ENCODE results near the gene IGF1R. TPM values are rescaled to one million over a fixed set of nuclear protein-coding genes. Genes with fewer than 3 reads are reported as not detected.
A peak's percentile ranks its signal among the peaks of the same experiment; 100 is the strongest.

IGF1R gene
- total and polyA plus RNA-seq, 4 experiments from 2014 or later, result 0.45 to 49.2 (median 25.1) TPM

- no peaks in the 10 kb centered on the region for H3K9me3 ChIP-seq (ENCODE audit: control insufficient read depth in 1 of 2, low read length in 2 of 2)
- H3K27ac ChIP-seq (ENCODE audit: low read depth, low read length), result no peak overlapping the region
- CTCF ChIA-PET (ENCODE audit: partially characterized antibody), result no interaction called here
- POLR2A ChIA-PET (ENCODE audit: partially characterized antibody), result no interaction called here
- H3K36me3 Mint-ChIP-seq, result no peaks in the 10 kb centered on the region
- H3K9me3 Mint-ChIP-seq, result peaks cover 0 to 2% (median 0%) of the 10 kb centered on the region in 8 donors
- no peak overlapping the region for H3K27ac Mint-ChIP-seq
- H3K4me1 ChIP-seq (ENCODE audit: insufficient read depth, low read length), result no peaks in the 10 kb centered on the region
- intact Hi-C loops (cut with micrococcal nuclease), result no loop called here
- H3K4me1 Mint-ChIP-seq, result peaks cover 5 to 32% (median 25%) of the 10 kb centered on the region in 4 donors
- DNase-seq, result no peak
- no peak overlapping the region for H3K4me3 ChIP-seq (ENCODE audit: low read length in 2 of 2)
- H3K27me3 ChIP-seq (ENCODE audit: insufficient read depth, low read length), result no peaks in the 10 kb centered on the region
- H3K36me3 ChIP-seq (ENCODE audit: insufficient read depth, low read length), result no peaks in the 10 kb centered on the region
- H3K4me3 Mint-ChIP-seq, result no peak overlapping the region
- H3K27me3 Mint-ChIP-seq, result peaks cover 0 to 8% of the 10 kb centered on the region in 2 donors
These were observed 92.0 kb downstream of the IGF1R start for GRCh38 chr15:98740295-98740694.

DNA sequence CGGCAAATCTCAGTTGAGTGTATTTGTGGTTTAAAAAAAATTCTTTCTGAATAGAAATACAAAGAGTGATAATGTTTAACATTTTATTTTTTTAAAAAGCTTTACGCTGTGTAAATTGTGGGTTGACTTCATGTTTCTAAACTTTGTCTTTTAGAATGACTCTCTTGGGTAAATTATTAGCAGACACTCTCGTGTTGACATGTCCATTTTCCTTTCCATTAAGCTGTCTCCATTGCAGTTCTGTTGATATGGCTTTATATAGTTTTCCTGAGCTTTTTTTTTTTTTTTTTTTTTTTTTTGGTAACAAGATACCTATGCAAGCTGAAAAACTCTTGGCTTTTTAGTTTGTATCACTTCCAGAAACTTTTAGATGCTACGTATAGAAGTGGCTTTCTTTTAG is 92.6 kb downstream of the IGF1R start:
- Histone ChIP-seq H3K4me3 (ENCODE audit: low read length in 2 of 2) (no peak overlapping the region), H3K27ac (ENCODE audit: low read depth, low read length) (no peak overlapping the region), H3K9me3 (ENCODE audit: control insufficient read depth in 1 of 2, low read length in 2 of 2) (no peaks in the 10 kb centered on the region), H3K36me3 (ENCODE audit: insufficient read depth, low read length) (no peaks in the 10 kb centered on the region), H3K4me1 (ENCODE audit: insufficient read depth, low read length) (no peaks in the 10 kb centered on the region), H3K27me3 (ENCODE audit: insufficient read depth, low read length) (no peaks in the 10 kb centered on the region)
- Mint-ChIP-seq H3K4me3 (no peak overlapping the region), H3K27ac (no peak overlapping the region), H3K9me3 (peaks cover 0 to 2% (median 0%) of the 10 kb centered on the region in 8 donors), H3K36me3 (no peaks in the 10 kb centered on the region), H3K4me1 (peaks cover 5 to 32% (median 26%) of the 10 kb centered on the region in 4 donors), H3K27me3 (peaks cover 0 to 5% of the 10 kb centered on the region in 2 donors)
- CTCF ChIA-PET (ENCODE audit: partially characterized antibody), result no interaction called here
- no peak for DNase-seq
- intact Hi-C loops (cut with micrococcal nuclease), result no loop called here
- POLR2A ChIA-PET (ENCODE audit: partially characterized antibody), result no interaction called here

DNA sequence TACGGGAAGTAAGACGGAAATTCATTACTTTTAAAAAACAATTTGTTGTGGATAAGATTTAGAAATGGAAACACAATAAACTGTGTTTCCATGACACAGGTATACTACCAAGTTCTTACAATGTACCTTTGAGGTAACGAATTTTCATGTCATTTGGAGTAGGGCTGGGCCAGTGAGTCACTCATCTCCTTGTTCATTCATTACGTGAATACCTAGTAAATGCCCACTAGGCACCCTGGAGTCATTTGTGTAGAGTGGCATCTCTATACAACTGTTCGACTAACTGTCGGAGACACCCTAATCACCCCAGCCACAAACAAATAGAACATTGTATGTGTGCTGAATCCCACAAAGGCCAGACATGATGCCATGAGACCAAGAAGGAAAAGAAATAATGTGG is 94.8 kb downstream of the IGF1R start:
- Mint-ChIP-seq H3K4me3 (no peak overlapping the region), H3K27ac (no peak overlapping the region), H3K4me1 (peaks cover 9 to 34% (median 28%) of the 10 kb centered on the region in 4 donors), H3K27me3 (peaks cover 0 to 5% of the 10 kb centered on the region in 2 donors), H3K9me3 (peaks cover 0 to 2% (median 0%) of the 10 kb centered on the region in 8 donors), H3K36me3 (no peaks in the 10 kb centered on the region)
- Histone ChIP-seq H3K27ac (ENCODE audit: low read depth, low read length) (no peak overlapping the region), H3K9me3 (ENCODE audit: control insufficient read depth in 1 of 2, low read length in 2 of 2) (no peaks in the 10 kb centered on the region), H3K27me3 (ENCODE audit: insufficient read depth, low read length) (no peaks in the 10 kb centered on the region), H3K4me1 (ENCODE audit: insufficient read depth, low read length) (no peaks in the 10 kb centered on the region), H3K36me3 (ENCODE audit: insufficient read depth, low read length) (no peaks in the 10 kb centered on the region), H3K4me3 (ENCODE audit: low read length in 2 of 2) (no peak overlapping the region)
- DNase-seq, result no peak
- POLR2A ChIA-PET (ENCODE audit: partially characterized antibody), result no interaction called here
- CTCF ChIA-PET (ENCODE audit: partially characterized antibody), result no interaction called here
- intact Hi-C loops (cut with micrococcal nuclease), result no loop called here

DNA sequence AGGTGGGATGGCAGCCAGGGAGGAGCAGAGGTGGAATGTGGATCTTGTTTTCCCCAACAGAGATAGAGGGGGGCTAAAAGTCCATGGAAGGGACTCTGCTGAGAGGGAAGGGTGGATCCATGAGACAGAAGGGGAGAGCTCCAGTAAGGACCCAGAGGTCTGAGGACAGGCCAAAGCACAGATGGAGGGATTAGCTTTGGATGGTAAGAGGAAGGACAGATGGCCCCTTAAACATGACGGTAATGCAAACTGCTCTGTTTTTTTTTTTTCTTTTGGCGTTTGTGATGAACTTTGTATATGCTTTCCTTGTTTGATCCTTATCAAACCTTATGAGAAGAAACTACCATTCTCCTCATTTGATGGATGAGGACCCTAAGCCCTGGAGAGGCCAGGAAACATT is 96.2 kb downstream of the IGF1R start:
- H3K4me3 ChIP-seq (ENCODE audit: low read length in 2 of 2), result no peak overlapping the region
- CTCF ChIA-PET (ENCODE audit: partially characterized antibody), result no interaction called here
- DNase-seq, result no peak
- Mint-ChIP-seq H3K9me3 (peaks cover 0 to 2% (median 0%) of the 10 kb centered on the region in 8 donors), H3K27me3 (peaks cover 0 to 5% of the 10 kb centered on the region in 2 donors), H3K27ac (no peak overlapping the region), H3K4me1 (peaks cover 8 to 30% (median 24%) of the 10 kb centered on the region in 4 donors), H3K4me3 (peak overlapping the region in 1 of 8 donors; percentile 31), H3K36me3 (no peaks in the 10 kb centered on the region)
- no peaks in the 10 kb centered on the region for H3K9me3 ChIP-seq (ENCODE audit: control insufficient read depth in 1 of 2, low read length in 2 of 2)
- intact Hi-C loops (cut with micrococcal nuclease), result no loop called here
- no peaks in the 10 kb centered on the region for H3K27me3 ChIP-seq (ENCODE audit: insufficient read depth, low read length)
- H3K36me3 ChIP-seq (ENCODE audit: insufficient read depth, low read length), result no peaks in the 10 kb centered on the region
- no peak overlapping the region for H3K27ac ChIP-seq (ENCODE audit: low read depth, low read length)
- no peaks in the 10 kb centered on the region for H3K4me1 ChIP-seq (ENCODE audit: insufficient read depth, low read length)
- POLR2A ChIA-PET (ENCODE audit: partially characterized antibody), result no interaction called here

DNA sequence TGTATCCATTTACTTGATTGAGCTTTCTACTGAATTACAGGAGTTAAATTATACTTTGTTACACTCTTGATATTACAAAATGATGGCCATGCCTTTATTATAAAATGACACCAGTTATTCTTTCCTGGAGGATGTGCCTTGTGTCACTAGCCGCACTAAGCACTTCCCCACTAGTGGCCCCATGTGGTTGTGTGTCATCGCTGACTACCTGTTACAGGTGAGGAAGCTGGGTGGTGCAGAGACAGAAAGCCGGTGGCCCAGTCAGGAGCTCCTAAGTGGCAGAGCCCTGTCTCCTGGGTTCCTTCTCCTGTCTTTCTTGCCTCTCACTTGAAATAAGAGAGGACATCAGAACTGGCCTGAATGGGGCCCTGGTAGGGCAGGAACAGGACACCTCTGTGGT is 96.8 kb downstream of the IGF1R start:
- Histone ChIP-seq H3K9me3 (ENCODE audit: control insufficient read depth in 1 of 2, low read length in 2 of 2) (no peaks in the 10 kb centered on the region), H3K4me1 (ENCODE audit: insufficient read depth, low read length) (no peaks in the 10 kb centered on the region), H3K4me3 (ENCODE audit: low read length in 2 of 2) (no peak overlapping the region), H3K36me3 (ENCODE audit: insufficient read depth, low read length) (no peaks in the 10 kb centered on the region), H3K27me3 (ENCODE audit: insufficient read depth, low read length) (no peaks in the 10 kb centered on the region), H3K27ac (ENCODE audit: low read depth, low read length) (no peak overlapping the region)
- intact Hi-C loops (cut with micrococcal nuclease), result no loop called here
- peaks cover 0 to 3% (median 0%) of the 10 kb centered on the region in 8 donors for H3K9me3 Mint-ChIP-seq
- H3K4me3 Mint-ChIP-seq, result no peak overlapping the region
- no peak for DNase-seq
- CTCF ChIA-PET (ENCODE audit: partially characterized antibody), result no interaction called here
- H3K27ac Mint-ChIP-seq, result no peak overlapping the region
- POLR2A ChIA-PET (ENCODE audit: partially characterized antibody), result no interaction called here
- H3K4me1 Mint-ChIP-seq, result peaks cover 8 to 30% (median 23%) of the 10 kb centered on the region in 4 donors
- H3K27me3 Mint-ChIP-seq, result peaks cover 0 to 5% of the 10 kb centered on the region in 2 donors
- no peaks in the 10 kb centered on the region for H3K36me3 Mint-ChIP-seq

- Histone ChIP-seq H3K9me3 (ENCODE audit: control insufficient read depth in 1 of 2, low read length in 2 of 2) (no peaks in the 10 kb centered on the region), H3K27ac (ENCODE audit: low read depth, low read length) (no peak overlapping the region), H3K36me3 (ENCODE audit: insufficient read depth, low read length) (no peaks in the 10 kb centered on the region), H3K4me1 (ENCODE audit: insufficient read depth, low read length) (no peaks in the 10 kb centered on the region), H3K27me3 (ENCODE audit: insufficient read depth, low read length) (no peaks in the 10 kb centered on the region), H3K4me3 (ENCODE audit: low read length in 2 of 2) (no peak overlapping the region)
- ChIA-PET POLR2A (ENCODE audit: partially characterized antibody) (no interaction called here), CTCF (ENCODE audit: partially characterized antibody) (no interaction called here)
- DNase-seq, result no peak
- H3K36me3 Mint-ChIP-seq, result no peaks in the 10 kb centered on the region
- no peak overlapping the region for H3K4me3 Mint-ChIP-seq
- peaks cover 0 to 5% of the 10 kb centered on the region in 2 donors for H3K27me3 Mint-ChIP-seq
- H3K9me3 Mint-ChIP-seq, result peaks cover 0 to 3% (median 0%) of the 10 kb centered on the region in 8 donors
- peaks cover 8 to 30% (median 22%) of the 10 kb centered on the region in 4 donors for H3K4me1 Mint-ChIP-seq
- H3K27ac Mint-ChIP-seq, result no peak overlapping the region
- intact Hi-C loops (cut with micrococcal nuclease), result no loop called here
These were observed 97.5 kb downstream of the IGF1R start for GRCh38 chr15:98745650-98746374.

DNA sequence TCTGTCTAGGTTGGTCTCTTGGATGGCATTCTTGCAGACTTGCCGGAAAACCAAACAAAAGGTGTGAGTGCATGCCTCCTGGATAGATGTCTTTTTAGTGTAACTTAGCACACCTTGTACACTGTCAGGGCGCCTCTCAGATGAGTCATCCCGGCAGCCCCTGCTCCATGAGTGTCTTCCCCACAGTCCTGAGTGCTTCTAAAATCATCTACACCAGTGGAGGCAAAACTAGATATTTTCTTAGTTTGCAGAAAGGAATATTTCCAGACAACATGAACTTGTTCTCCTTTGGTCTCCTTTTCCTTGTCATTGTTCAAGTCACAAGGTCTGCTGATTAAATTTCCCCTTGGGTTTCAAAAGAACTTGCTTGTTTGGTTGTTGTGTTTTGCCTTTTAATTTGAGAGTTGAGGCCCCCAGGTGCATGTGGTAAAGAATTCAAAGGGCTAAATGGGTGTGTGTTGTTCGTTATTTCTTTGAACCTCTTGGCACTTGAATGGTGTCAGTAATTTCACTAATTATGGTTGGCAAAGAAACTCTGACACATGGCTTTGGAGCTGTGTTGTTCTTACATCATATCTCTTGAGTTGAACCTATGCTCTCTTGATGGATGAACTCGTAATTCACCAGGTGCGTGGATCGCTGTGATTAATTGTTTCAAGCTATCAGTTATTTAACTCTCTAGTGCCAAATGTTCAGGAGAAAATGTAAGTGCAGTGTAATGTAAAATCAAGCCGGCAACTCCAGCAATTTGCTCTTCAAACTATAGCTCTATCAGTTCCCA is 98.2 kb downstream of the IGF1R start:
- DNase-seq, result no peak
- H3K27ac Mint-ChIP-seq, result no peak overlapping the region
- H3K9me3 Mint-ChIP-seq, result peaks cover 0 to 3% (median 0%) of the 10 kb centered on the region in 8 donors
- H3K4me3 ChIP-seq (ENCODE audit: low read length in 2 of 2), result no peak overlapping the region
- peak overlapping the region in 1 of 8 donors; percentile 3 for H3K4me3 Mint-ChIP-seq
- no peak overlapping the region for H3K27ac ChIP-seq (ENCODE audit: low read depth, low read length)
- ChIA-PET CTCF (ENCODE audit: partially characterized antibody) (no interaction called here), POLR2A (ENCODE audit: partially characterized antibody) (no interaction called here)
- no peaks in the 10 kb centered on the region for H3K4me1 ChIP-seq (ENCODE audit: insufficient read depth, low read length)
- peaks cover 0 to 5% of the 10 kb centered on the region in 2 donors for H3K27me3 Mint-ChIP-seq
- no peaks in the 10 kb centered on the region for H3K9me3 ChIP-seq (ENCODE audit: control insufficient read depth in 1 of 2, low read length in 2 of 2)
- H3K36me3 Mint-ChIP-seq, result no peaks in the 10 kb centered on the region
- H3K4me1 Mint-ChIP-seq, result peaks cover 8 to 30% (median 22%) of the 10 kb centered on the region in 4 donors
- H3K27me3 ChIP-seq (ENCODE audit: insufficient read depth, low read length), result no peaks in the 10 kb centered on the region
- H3K36me3 ChIP-seq (ENCODE audit: insufficient read depth, low read length), result no peaks in the 10 kb centered on the region
- intact Hi-C loops (cut with micrococcal nuclease), result no loop called here
